ENCODE data around the gene GCHFR. TPM values are rescaled to one million over a fixed set of nuclear protein-coding genes. Genes with fewer than 3 reads are reported as not detected.
A peak's percentile ranks its signal among the peaks of the same experiment; 100 is the strongest.

Gene GCHFR
- total RNA-seq, result 15.5 TPM

DNA sequence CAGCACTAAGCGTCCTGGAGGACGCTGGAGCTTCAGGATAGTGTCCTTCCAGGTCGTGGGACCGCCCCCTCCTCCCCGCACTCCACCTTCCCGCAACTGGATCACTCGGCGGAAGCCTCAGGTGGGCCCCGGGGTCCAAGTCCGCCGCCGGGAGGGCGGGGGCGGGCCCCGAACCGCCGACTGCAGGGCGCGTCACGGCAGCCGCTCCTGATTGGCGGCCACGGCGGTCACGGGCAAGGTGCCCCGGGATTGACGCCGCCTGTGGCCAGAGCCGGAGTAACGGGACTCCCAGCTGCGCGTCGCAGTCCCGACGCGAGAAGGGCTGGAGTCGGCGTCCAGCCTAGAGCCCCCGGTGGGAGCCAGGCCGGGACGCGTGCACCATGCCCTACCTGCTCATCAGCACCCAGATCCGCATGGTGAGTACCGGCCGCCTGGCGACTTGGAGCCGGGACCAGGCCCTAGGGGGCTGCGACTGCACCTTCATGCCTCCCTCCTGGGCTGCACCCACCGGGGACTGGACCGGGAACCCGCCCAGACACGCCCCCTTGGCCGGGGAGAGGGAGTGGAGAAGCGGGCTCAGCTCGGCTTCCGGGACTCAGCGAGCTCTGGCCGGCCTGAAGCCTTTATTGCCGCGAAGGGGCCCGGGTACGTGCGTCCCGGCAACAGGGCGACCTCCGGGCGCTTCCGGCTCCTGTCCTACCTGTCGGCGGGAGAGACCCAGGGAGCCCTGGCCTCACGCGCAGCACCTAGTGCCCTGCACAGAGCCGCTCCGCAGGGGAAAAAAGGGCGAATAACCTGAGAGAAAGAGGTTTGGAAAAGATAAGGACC is at the start of gene GCHFR:
GCHFR (plus strand) TSS at position 268 of the 828 bp plus-strand sequence; CDS start at position 381, 113 bp downstream.
- H3K4me1 ChIP-seq (ENCODE audit: insufficient read depth, low read length), result peaks cover 47% of the 10 kb centered on the region
- peak within 1 kb of the TSS; percentile 56 for H3K4me3 ChIP-seq (ENCODE audit: low read length)

GRCh38 chr15:40714144-40714543 is 49.7 kb upstream of the GCHFR start:
- no peaks in the 10 kb centered on the region for H3K27me3 ChIP-seq (ENCODE audit: insufficient read depth, low read length)
- no peak overlapping the region for H3K4me3 ChIP-seq (ENCODE audit: low read length)
- H3K9me3 ChIP-seq (ENCODE audit: low read depth, low read length), result no peaks in the 10 kb centered on the region
- H3K4me1 ChIP-seq (ENCODE audit: insufficient read depth, low read length), result no peaks in the 10 kb centered on the region

More for the DNA sequence above, at the start of gene GCHFR:
- Histone ChIP-seq H3K27me3 (ENCODE audit: insufficient read depth, low read length) (no peaks in the 10 kb centered on the region), H3K9me3 (ENCODE audit: low read depth, low read length) (no peaks in the 10 kb centered on the region)

DNA sequence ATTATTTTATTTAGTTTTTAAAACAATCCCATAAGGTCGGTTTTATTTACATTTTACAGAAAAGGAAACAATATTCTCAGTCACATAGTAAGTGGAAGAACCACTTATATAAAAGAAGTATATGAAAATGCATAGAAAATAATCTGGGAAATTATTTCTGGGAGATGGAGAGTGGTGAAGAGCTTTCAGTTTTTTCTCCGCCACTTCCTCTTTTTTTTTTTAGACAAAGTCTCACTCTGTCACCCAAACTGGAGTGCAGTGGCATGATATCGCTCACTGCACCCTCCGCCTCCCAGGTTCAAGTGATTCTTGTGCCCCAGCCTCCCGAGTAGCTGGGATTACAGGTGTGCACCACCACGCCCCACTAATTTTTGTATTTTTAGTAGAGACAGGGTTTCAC is 47.7 kb upstream of the GCHFR start:
- no peaks in the 10 kb centered on the region for H3K4me1 ChIP-seq (ENCODE audit: insufficient read depth, low read length)
- H3K9me3 ChIP-seq (ENCODE audit: low read depth, low read length), result no peaks in the 10 kb centered on the region
- no peak overlapping the region for H3K4me3 ChIP-seq (ENCODE audit: low read length)
- H3K27me3 ChIP-seq (ENCODE audit: insufficient read depth, low read length), result no peaks in the 10 kb centered on the region

DNA sequence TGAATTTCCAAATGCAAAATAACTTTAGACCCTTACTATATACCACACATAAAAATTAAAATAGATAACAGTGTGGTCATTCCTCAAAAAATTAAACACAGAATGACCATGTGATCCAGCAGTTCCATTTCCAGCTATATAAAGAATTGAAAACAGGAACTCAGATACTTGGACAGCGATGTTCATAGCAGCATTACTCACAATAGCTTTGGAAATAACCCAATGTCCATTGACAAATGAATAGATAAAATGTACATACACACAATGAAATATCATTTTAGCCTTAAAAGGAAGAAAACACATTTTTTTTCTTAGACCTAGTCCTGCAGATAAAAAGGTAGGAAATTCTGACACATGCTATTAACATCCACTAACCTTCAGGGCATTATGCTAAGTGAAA is 42.2 kb upstream of the GCHFR start:
- no peak overlapping the region for H3K4me3 ChIP-seq (ENCODE audit: low read length)
- H3K9me3 ChIP-seq (ENCODE audit: low read depth, low read length), result no peaks in the 10 kb centered on the region
- no peaks in the 10 kb centered on the region for H3K27me3 ChIP-seq (ENCODE audit: insufficient read depth, low read length)
- H3K4me1 ChIP-seq (ENCODE audit: insufficient read depth, low read length), result no peaks in the 10 kb centered on the region

DNA sequence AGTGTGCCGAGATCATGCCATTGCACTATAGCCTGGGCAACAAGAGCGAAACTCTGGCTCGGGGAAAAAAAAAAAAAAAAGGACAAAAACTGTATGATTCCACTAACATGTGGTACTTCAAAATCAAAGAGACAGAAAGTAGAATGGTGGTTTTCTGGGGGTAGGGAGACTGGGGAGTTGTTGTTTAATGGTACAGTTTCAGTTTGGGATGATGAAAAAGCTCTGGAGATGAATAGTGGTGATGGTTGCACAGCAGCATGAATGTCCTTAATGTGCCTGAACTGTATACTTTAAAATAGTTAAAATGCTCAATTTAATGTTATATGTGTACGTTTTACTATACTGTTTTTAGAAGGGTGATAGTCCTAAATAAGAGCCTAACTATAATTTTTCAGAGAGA is 41.5 kb upstream of the GCHFR start:
- H3K27me3 ChIP-seq (ENCODE audit: insufficient read depth, low read length), result no peaks in the 10 kb centered on the region

GRCh38 chr15:40722934-40723333 is 40.9 kb upstream of the GCHFR start:
- Histone ChIP-seq H3K4me3 (ENCODE audit: low read length) (no peak overlapping the region), H3K9me3 (ENCODE audit: low read depth, low read length) (no peaks in the 10 kb centered on the region), H3K4me1 (ENCODE audit: insufficient read depth, low read length) (no peaks in the 10 kb centered on the region), H3K27me3 (ENCODE audit: insufficient read depth, low read length) (no peaks in the 10 kb centered on the region)

More for the DNA sequence above, 41.5 kb upstream of the GCHFR start:
- no peaks in the 10 kb centered on the region for H3K9me3 ChIP-seq (ENCODE audit: low read depth, low read length)
- H3K4me1 ChIP-seq (ENCODE audit: insufficient read depth, low read length), result no peaks in the 10 kb centered on the region
- H3K4me3 ChIP-seq (ENCODE audit: low read length), result no peak overlapping the region

DNA sequence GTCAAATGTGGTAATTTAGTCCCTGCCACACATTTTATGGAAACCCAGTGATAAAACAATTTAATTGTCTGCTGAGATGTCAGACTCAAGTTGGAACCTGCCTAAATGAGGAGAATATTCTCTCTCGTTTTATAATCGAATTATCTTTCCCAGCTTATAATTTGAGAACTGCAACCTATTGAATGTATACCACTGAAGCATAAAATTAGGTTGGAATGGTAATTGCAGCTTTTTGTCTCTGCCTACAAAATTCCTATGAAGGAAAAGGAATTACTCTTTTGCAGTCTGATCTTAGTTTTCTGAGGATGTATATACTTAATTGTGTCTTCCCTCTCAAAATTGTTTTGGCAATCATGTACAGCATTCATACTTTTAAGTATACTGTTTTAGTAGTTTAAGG is 39.9 kb upstream of the GCHFR start:
- H3K4me3 ChIP-seq (ENCODE audit: low read length), result no peak overlapping the region
- no peaks in the 10 kb centered on the region for H3K27me3 ChIP-seq (ENCODE audit: insufficient read depth, low read length)
- no peaks in the 10 kb centered on the region for H3K4me1 ChIP-seq (ENCODE audit: insufficient read depth, low read length)
- H3K9me3 ChIP-seq (ENCODE audit: low read depth, low read length), result no peaks in the 10 kb centered on the region

GRCh38 chr15:40731034-40731433 is 32.8 kb upstream of the GCHFR start:
- no peak overlapping the region for H3K4me3 ChIP-seq (ENCODE audit: low read length)
- H3K9me3 ChIP-seq (ENCODE audit: low read depth, low read length), result no peaks in the 10 kb centered on the region
- H3K4me1 ChIP-seq (ENCODE audit: insufficient read depth, low read length), result no peaks in the 10 kb centered on the region
- no peaks in the 10 kb centered on the region for H3K27me3 ChIP-seq (ENCODE audit: insufficient read depth, low read length)

- no peaks in the 10 kb centered on the region for H3K4me1 ChIP-seq (ENCODE audit: insufficient read depth, low read length)
- no peaks in the 10 kb centered on the region for H3K9me3 ChIP-seq (ENCODE audit: low read depth, low read length)
- no peak overlapping the region for H3K4me3 ChIP-seq (ENCODE audit: low read length)
- H3K27me3 ChIP-seq (ENCODE audit: insufficient read depth, low read length), result no peaks in the 10 kb centered on the region
These were observed 27.3 kb upstream of the GCHFR start for GRCh38 chr15:40736575-40736974.

- Histone ChIP-seq H3K9me3 (ENCODE audit: low read depth, low read length) (no peaks in the 10 kb centered on the region), H3K4me3 (ENCODE audit: low read length) (no peak overlapping the region), H3K27me3 (ENCODE audit: insufficient read depth, low read length) (no peaks in the 10 kb centered on the region), H3K4me1 (ENCODE audit: insufficient read depth, low read length) (no peaks in the 10 kb centered on the region)
These were observed 26.8 kb upstream of the GCHFR start for GRCh38 chr15:40737048-40737447.

DNA sequence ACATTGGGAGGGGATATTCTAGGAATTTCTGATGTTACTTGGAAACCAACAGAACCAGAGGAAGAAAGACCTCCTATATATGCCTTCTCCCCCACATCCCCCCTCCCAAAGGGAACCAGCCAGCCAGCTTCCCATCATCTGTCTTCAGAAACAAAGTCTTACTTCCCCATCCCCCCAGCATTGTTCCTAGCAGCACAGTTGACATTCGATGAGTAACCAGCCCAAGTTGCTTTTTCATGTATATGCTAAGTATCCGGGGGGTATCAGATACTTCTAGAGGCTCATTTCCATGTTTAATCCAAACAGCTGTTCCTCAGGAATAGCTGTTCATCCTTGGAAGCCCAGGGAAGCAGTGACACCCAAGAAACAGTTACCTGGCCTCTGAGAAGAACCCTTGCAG is 24.8 kb upstream of the GCHFR start:
- Histone ChIP-seq H3K27me3 (ENCODE audit: insufficient read depth, low read length) (no peaks in the 10 kb centered on the region), H3K4me3 (ENCODE audit: low read length) (no peak overlapping the region), H3K9me3 (ENCODE audit: low read depth, low read length) (no peaks in the 10 kb centered on the region)

GRCh38 chr15:40739854-40740253 is 24.0 kb upstream of the GCHFR start:
- peaks cover 20% of the 10 kb centered on the region for H3K4me1 ChIP-seq (ENCODE audit: insufficient read depth, low read length)
- no peaks in the 10 kb centered on the region for H3K27me3 ChIP-seq (ENCODE audit: insufficient read depth, low read length)
- no peaks in the 10 kb centered on the region for H3K9me3 ChIP-seq (ENCODE audit: low read depth, low read length)
- no peak overlapping the region for H3K4me3 ChIP-seq (ENCODE audit: low read length)

More for the DNA sequence above, 24.8 kb upstream of the GCHFR start:
- peaks cover 12% of the 10 kb centered on the region for H3K4me1 ChIP-seq (ENCODE audit: insufficient read depth, low read length)

DNA sequence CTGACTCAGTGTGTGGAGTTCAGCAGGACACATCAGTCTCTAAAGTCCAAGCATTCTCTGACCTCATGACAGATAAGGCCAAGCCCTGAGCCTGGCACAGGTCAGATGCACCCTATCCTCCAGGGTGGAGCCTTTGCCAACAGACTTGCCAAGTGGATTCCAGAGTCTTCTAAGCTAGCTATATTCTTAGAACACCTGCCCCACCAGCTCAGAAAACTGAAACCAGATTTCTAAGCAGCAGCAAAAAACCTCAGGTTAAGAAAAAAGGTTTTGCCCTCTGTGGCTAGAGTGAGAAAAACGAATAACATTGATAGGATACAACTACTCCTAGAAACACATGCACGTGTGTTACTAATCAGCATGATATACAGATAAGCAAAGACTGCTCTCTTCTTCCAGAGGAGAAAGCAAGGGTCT is 20.4 kb upstream of the GCHFR start:
- no peaks in the 10 kb centered on the region for H3K9me3 ChIP-seq (ENCODE audit: low read depth, low read length)
- H3K4me3 ChIP-seq (ENCODE audit: low read length), result no peak overlapping the region
- H3K4me1 ChIP-seq (ENCODE audit: insufficient read depth, low read length), result peaks cover 41% of the 10 kb centered on the region
- no peaks in the 10 kb centered on the region for H3K27me3 ChIP-seq (ENCODE audit: insufficient read depth, low read length)

DNA sequence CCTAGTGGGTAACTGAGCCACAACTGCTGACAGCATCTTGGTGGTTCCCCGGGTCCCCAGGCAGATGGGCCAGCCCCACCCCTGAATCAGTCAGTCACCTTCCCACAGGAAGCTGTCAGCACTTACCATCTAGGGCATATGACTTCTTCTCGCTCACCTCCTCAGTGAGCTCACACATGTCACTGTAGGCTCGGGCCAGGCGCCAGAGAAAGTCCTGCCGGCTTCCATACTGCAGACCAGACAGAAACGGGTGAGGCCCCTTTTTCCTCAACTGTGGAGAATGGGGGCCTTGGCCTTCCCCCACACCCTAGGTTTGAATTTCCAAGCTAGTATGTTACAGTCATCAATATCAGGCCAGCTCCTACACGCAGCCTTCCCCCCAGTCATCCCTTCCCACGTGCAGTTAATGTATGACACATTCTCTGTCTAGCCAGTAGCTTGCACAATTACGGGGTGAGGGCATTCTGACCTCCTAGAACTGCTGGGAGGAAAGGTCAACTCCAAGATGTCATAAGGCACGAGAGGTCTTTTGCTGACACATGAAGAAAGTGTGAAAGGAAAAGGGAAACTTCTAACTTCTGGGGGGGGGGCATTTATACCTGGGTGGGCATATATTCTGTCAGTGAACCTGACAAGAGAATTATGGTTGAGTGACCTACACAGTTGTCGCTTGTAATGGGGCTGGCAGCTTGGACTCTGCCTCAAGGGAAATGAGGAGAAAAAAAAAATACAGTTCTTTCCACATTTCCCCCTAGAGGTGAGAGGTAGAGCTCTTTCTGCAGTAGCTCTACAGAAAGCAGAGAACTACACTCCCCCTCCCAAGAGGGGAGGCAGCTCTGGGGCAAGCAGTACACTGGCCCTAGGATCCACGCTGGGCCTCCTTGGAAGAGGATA is 19.7 kb upstream of the GCHFR start:
- Histone ChIP-seq H3K27me3 (ENCODE audit: insufficient read depth, low read length) (no peaks in the 10 kb centered on the region), H3K4me1 (ENCODE audit: insufficient read depth, low read length) (peaks cover 41% of the 10 kb centered on the region), H3K9me3 (ENCODE audit: low read depth, low read length) (no peaks in the 10 kb centered on the region), H3K4me3 (ENCODE audit: low read length) (no peak overlapping the region)

DNA sequence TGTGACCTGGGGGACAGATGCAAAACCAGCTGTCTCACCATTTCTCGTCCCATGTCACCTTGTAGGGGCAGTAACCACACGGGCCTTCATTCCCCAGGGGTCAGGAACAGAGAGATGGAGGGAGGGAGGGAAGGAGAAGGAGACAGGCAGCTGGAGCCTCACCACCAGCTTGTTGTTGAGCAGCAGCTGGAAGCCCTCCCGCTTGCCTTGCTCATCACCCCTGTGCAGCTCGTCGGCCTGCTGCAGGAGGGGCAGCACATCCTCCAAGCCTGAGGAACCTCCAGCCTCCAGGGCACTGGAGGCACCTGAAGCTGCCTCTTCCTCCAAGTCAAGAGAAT is 19.1 kb upstream of the GCHFR start:
- peaks cover 41% of the 10 kb centered on the region for H3K4me1 ChIP-seq (ENCODE audit: insufficient read depth, low read length)
- no peaks in the 10 kb centered on the region for H3K9me3 ChIP-seq (ENCODE audit: low read depth, low read length)
- H3K4me3 ChIP-seq (ENCODE audit: low read length), result no peak overlapping the region
- H3K27me3 ChIP-seq (ENCODE audit: insufficient read depth, low read length), result no peaks in the 10 kb centered on the region
